ENCODE measurements around the gene L1CAM. TPM values are rescaled to one million over a fixed set of nuclear protein-coding genes. Genes with fewer than 3 reads are reported as not detected.

Gene L1CAM
- total and polyA plus RNA-seq, 9 of the 15 experiments (the other 6 are each of a cell fraction or from before 2014, with no cell fraction given) = 0.09 to 0.86 (median 0.26) TPM; not detected in 3

DNA sequence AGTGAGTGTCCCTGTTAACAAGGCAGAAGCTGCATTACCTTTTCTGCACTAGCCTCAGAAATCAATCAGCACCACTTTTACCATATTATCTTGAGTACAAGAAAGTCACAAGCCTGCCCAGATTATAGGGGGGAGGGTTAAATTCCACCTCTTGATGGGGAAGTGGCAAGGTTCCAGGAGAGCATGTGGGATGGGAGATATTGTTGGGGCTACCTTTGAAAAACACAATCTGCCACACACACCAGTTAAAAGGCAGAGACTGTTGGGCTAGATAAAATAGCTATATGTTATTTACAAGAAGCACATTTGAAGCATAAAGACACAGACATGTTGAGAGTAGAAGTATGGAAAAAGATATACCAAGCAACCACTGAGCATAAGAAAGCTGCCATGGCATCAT, 11.9 kb upstream of the L1CAM start (continued):
- no peak for TF ChIP-seq ZZZ3 (IDR thresholded peaks at IDR 0.05)
- peak; percentile 73 for TF ChIP-seq NEUROD1 (IDR thresholded peaks at IDR 0.05; ENCODE audit: borderline replicate concordance, low read depth, low read length, partially characterized antibody)
- TF ChIP-seq, protein P1, sequence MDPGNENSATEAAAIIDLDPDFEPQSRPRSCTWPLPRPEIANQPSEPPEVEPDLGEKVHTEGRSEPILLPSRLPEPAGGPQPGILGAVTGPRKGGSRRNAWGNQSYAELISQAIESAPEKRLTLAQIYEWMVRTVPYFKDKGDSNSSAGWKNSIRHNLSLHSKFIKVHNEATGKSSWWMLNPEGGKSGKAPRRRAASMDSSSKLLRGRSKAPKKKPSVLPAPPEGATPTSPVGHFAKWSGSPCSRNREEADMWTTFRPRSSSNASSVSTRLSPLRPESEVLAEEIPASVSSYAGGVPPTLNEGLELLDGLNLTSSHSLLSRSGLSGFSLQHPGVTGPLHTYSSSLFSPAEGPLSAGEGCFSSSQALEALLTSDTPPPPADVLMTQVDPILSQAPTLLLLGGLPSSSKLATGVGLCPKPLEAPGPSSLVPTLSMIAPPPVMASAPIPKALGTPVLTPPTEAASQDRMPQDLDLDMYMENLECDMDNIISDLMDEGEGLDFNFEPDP (CRISPR knock-in tag; IDR thresholded peaks at IDR 0.05) = no peak
- no peak for TF ChIP-seq HNRNPUL1 (IDR thresholded peaks at IDR 0.05; ENCODE audit: low read length)
- TF ChIP-seq, protein P2, sequence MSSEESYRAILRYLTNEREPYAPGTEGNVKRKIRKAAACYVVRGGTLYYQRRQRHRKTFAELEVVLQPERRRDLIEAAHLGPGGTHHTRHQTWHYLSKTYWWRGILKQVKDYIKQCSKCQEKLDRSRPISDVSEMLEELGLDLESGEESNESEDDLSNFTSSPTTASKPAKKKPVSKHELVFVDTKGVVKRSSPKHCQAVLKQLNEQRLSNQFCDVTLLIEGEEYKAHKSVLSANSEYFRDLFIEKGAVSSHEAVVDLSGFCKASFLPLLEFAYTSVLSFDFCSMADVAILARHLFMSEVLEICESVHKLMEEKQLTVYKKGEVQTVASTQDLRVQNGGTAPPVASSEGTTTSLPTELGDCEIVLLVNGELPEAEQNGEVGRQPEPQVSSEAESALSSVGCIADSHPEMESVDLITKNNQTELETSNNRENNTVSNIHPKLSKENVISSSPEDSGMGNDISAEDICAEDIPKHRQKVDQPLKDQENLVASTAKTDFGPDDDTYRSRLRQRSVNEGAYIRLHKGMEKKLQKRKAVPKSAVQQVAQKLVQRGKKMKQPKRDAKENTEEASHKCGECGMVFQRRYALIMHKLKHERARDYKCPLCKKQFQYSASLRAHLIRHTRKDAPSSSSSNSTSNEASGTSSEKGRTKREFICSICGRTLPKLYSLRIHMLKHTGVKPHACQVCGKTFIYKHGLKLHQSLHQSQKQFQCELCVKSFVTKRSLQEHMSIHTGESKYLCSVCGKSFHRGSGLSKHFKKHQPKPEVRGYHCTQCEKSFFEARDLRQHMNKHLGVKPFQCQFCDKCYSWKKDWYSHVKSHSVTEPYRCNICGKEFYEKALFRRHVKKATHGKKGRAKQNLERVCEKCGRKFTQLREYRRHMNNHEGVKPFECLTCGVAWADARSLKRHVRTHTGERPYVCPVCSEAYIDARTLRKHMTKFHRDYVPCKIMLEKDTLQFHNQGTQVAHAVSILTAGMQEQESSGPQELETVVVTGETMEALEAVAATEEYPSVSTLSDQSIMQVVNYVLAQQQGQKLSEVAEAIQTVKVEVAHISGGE (CRISPR knock-in tag; IDR thresholded peaks at IDR 0.05) = peak in 1 of 3 experiments; percentile 87; a peak in 2 of 6 replicates
- no peak for TF ChIP-seq RBM17 (IDR thresholded peaks at IDR 0.05; ENCODE audit: borderline replicate concordance, low read depth, low read length)
- TF ChIP-seq TEAD1 (CRISPR knock-in tag; IDR thresholded peaks at IDR 0.05) = peak; percentile 94 to 95
- no peak for TF ChIP-seq GATAD2B (IDR thresholded peaks at IDR 0.05; ENCODE audit: borderline replicate concordance)
- no peak for TF ChIP-seq MCM7 (IDR thresholded peaks at IDR 0.05)
- TF ChIP-seq ZC3H4 (CRISPR knock-in tag; IDR thresholded peaks at IDR 0.05; ENCODE audit: borderline replicate concordance) = no peak
- no peak for TF ChIP-seq ZNF3 (CRISPR knock-in tag; IDR thresholded peaks at IDR 0.05)
- no peak for TF ChIP-seq ZFPM2 (CRISPR knock-in tag; IDR thresholded peaks at IDR 0.05)
- TF ChIP-seq, protein P3, sequence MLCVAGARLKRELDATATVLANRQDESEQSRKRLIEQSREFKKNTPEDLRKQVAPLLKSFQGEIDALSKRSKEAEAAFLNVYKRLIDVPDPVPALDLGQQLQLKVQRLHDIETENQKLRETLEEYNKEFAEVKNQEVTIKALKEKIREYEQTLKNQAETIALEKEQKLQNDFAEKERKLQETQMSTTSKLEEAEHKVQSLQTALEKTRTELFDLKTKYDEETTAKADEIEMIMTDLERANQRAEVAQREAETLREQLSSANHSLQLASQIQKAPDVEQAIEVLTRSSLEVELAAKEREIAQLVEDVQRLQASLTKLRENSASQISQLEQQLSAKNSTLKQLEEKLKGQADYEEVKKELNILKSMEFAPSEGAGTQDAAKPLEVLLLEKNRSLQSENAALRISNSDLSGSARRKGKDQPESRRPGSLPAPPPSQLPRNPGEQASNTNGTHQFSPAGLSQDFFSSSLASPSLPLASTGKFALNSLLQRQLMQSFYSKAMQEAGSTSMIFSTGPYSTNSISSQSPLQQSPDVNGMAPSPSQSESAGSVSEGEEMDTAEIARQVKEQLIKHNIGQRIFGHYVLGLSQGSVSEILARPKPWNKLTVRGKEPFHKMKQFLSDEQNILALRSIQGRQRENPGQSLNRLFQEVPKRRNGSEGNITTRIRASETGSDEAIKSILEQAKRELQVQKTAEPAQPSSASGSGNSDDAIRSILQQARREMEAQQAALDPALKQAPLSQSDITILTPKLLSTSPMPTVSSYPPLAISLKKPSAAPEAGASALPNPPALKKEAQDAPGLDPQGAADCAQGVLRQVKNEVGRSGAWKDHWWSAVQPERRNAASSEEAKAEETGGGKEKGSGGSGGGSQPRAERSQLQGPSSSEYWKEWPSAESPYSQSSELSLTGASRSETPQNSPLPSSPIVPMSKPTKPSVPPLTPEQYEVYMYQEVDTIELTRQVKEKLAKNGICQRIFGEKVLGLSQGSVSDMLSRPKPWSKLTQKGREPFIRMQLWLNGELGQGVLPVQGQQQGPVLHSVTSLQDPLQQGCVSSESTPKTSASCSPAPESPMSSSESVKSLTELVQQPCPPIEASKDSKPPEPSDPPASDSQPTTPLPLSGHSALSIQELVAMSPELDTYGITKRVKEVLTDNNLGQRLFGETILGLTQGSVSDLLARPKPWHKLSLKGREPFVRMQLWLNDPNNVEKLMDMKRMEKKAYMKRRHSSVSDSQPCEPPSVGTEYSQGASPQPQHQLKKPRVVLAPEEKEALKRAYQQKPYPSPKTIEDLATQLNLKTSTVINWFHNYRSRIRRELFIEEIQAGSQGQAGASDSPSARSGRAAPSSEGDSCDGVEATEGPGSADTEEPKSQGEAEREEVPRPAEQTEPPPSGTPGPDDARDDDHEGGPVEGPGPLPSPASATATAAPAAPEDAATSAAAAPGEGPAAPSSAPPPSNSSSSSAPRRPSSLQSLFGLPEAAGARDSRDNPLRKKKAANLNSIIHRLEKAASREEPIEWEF (CRISPR knock-in tag; IDR thresholded peaks at IDR 0.05) = peak; percentile 60; the same call in 1 of the 2 replicates
- peak; percentile 39; the same call in 1 of the 2 replicates for TF ChIP-seq ZNF24 (IDR thresholded peaks at IDR 0.05)
- TF ChIP-seq, protein P4, sequence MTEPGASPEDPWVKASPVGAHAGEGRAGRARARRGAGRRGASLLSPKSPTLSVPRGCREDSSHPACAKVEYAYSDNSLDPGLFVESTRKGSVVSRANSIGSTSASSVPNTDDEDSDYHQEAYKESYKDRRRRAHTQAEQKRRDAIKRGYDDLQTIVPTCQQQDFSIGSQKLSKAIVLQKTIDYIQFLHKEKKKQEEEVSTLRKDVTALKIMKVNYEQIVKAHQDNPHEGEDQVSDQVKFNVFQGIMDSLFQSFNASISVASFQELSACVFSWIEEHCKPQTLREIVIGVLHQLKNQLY (CRISPR knock-in tag; conservative IDR thresholded peaks at IDR 0.05) = no peak
- 0 out of 2 replicates have a peak, but pooled peaks have one; percentile 33 for TF ChIP-seq RUNX1 (IDR thresholded peaks at IDR 0.05; ENCODE audit: low read depth)
- peak; percentile 98 for TF ChIP-seq FOXM1 (IDR thresholded peaks at IDR 0.05; ENCODE audit: low read depth)
- TF ChIP-seq FOXM1 (CRISPR knock-in tag; IDR thresholded peaks at IDR 0.05; ENCODE audit: low read depth) = no peak

All from K562 (cell line).